Stimulated activated CD8-positive, alpha-beta memory T cell treated with anti-CD3 and anti-CD28 coated beads, Interleukin-4, amount 100 ng/mL, for 4 hours (primary cell): Measurements from ENCODE around the gene CCHCR1.
"Not testable (repeated sequence)": the region's sequence is repeated elsewhere in the genome, so short reads cannot be mapped to it uniquely, and the experiment has no call there.

Experiments
- DNase-seq, 2 donors: peaks; one replicate each; pipeline ENCODE4 v3.0.0-alpha.2; 2020; ENCODE audit warnings: low read depth in 2 of 2, low spot score in 1 of 2

CCHCR1 gene

DNA sequence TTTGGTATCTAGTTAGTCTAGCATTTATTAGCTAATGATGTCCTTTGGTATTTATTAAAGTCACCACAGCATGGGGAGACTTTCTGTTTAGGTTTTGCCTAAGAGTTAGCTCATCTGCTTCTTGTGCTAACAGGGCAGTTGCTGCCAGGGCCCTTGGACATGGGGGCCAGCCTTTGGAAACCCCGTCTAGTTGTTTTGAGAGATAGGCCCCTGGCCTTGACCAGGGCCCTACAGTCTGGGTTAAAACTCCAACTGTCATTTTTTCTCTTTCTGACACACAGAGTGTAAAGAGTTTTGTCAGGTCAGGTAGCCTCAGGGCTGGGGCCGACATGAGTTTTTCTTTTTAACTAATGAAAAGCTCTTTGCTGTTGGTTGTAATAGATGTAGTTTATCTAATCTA, 25.7 kb upstream of the CCHCR1 start:
- DNase-seq, result not testable (repeated sequence)

- no peak for DNase-seq
Measured at GRCh38 chr6:31180500-31180899, 22.9 kb upstream of the CCHCR1 start.

DNA sequence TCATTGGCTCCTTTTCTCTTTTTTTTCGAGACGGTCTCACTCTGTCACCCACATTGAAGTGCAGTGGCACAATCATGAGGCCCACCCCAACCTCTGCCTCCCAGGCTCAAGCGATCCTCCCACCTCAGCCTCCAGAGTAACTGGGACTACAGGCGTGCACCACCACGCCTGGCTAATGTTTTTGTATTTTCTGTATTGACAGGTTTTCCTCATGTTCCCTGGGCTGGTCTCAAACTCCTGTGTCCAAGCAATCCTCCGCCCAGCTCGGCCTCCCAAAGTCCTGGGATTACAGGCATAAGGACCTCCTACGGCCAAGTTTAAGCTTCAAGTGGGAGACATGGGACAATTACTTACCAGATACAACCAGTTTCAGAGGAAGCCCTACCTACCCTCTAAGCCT, 22.3 kb upstream of the CCHCR1 start:
- no peak for DNase-seq

DNA sequence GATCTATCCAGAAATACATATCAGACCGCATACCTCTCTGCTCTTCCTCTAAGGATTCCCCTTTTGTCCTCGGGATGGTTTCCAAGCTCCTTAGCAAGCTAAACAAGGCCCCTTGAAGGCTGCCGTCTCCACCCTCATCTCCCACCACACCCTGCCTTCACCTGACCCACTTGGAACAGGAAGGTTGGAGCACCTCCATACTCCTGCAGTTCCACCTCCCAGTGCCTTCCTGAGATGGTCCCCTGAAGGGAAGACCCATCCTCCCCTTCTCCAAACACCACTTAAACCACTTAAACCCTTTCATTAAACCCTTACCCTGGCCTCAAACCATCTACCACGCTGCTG, 21.4 kb upstream of the CCHCR1 start:
- no peak for DNase-seq

- DNase-seq, result no peak
Measured at GRCh38 chr6:31178143-31179041, 20.8 kb upstream of the CCHCR1 start.

DNA sequence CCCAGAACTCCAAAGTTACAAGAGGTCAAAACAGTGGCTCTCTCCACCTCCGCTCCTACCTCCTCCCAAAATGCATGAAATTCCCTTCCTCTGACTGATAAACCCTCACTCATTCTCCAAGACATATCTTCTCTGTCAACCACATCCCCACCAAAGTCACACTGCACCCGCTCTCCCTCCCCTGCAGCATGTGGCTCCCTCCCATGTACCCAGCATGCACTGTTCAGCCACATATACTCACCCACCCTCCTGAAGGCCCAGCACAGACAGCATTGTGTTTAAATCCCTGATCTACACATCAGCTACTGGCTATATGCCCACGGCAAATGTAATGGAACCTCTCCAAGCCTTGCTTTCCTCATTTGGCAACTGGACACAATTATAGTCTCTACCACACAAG, 18.4 kb upstream of the CCHCR1 start:
- DNase-seq, result no peak

DNA sequence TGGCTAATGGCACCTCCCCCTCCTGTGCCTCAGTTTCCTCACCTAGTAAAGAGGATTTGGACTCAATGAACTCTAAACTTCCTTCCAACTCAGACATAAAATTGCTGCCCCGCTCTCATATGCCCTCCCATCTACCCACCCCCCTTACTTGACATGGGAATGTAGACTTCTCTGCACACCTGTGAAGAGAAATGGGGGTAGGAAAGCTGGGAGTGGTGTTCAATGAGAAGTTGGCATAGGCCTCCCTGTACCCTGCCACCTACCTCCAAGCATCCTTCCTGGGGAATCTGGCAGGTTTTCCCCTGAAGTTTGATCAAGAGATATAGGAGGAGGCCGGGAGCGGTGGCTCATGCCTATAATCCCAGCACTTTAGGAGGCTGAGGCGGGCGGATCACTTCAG, 16.8 kb upstream of the CCHCR1 start:
- DNase-seq, result no peak

- DNase-seq, result no peak
Measured at GRCh38 chr6:31173406-31173805, 15.8 kb upstream of the CCHCR1 start.

DNA sequence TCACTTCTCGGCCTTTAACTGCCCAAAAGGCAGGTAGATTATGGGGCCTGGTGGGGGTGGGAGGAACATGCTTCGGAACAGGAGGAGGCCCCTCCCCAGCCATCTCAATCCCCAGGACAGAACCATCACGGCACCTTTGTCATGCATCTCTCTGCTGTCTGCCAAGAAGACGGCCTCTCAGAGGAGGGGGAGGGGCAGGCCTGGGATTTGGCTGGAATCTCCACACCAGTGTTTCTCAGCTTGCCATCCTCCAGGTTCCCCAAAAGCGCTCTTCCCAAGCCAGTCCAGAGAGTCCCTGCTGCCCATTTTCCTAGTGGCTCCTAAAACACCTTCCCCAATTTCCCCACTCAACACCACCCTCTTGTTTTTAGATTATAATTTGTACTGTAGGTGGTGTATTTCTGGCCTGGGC, 15.4 kb upstream of the CCHCR1 start:
- no peak for DNase-seq

DNA sequence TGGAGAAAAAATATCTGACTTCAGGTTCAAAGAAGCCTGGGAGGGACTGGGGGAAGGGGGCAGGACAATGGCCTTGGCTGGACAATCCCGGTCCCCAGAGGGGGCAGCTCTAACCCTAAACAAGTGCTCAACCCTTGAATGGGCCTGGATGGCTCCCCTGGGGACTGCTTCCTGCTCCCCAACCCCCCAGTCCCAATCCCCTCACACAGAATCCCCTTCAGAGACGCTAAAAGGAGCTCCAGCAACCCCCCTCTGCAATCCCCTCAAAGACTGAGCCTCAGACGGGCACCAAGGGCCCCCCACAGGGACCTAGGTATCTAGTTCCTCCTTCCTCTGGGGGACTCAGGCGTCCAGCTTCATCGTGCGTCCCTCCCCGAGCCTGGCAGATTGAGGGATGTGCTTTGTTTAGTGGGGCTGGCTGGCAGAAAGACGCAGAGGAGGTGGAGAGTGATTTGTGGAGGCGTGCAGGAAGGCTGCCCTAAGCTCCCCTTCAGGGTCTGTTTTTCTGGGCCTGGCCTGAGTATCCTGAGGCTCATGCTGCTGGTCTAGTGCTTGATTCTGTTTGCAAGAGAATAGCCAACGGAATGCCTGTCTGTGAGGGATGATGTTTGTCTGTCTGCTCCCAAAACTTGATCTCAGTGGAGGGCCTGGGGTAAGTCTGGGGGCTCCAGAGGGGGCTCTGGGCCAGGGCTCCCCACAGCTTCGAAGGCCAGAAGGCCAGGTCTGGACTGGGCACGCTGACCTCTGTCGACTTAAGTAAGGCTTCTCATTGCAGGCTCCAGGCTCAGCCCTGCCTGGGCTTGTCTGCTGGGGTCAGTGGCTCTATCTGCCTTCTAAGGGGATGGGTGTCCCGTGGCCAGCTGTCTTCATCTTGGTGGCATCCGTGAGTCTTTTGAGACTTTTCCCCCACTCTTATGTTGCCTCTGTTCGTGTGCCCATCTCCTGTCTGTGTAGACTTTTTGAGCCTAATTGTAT, 14.6 kb upstream of the CCHCR1 start:
- DNase-seq, result no peak

GRCh38 chr6:31170987-31171671, 13.5 kb upstream of the CCHCR1 start:
- no peak for DNase-seq

DNA sequence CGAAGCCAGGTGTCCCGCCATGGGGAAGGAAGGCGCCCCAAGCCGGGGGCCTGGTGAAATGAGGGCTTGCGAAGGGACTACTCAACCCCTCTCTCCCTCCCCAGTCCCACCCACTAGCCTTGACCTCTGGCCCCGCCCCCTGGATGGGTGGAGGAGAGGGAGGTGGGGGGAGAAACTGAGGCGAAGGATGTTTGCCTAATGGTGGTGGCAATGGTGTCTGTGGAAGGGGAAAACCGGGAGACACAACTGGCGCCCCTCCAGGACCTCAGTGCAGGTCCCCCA, 12.9 kb upstream of the CCHCR1 start, which contains the start of gene POU5F1:
TSS of gene POU5F1 (minus strand) at position 83 of the 282 bp plus-strand sequence. CDS start at position 21, 62 bp downstream.
- no peak for DNase-seq

DNA sequence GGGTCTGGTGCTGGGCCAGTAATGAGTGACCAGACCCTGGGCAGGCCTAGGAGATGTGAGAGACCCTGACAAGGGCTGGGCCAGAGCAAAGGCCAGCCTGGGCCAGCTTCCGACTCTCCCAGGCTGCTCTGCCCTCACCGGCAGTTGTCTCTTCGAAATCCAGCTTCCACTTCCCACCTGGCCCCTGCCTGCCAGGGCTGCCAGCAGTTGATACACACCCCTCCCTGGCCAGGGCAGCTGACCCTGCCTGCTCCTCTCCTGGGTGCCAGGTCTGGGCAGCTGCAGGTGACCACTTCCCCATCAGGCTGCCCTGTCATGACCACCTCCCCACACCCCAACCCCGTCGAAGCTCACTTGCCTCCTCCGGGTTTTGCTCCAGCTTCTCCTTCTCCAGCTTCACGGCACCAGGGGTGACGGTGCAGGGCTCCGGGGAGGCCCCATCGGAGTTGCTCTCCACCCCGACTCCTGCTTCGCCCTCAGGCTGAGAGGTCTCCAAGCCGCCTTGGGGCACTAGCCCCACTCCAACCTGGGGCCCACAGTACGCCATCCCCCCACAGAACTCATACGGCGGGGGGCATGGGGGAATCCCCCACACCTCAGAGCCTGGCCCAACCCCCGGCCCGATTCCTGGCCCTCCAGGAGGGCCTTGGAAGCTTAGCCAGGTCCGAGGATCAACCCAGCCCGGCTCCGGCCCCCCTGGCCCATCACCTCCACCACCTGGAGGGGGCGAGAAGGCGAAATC, 12.4 kb upstream of the CCHCR1 start:
- DNase-seq, result not testable (repeated sequence)

- no peak for DNase-seq
Measured at GRCh38 chr6:31169123-31169857, 11.7 kb upstream of the CCHCR1 start.

DNA sequence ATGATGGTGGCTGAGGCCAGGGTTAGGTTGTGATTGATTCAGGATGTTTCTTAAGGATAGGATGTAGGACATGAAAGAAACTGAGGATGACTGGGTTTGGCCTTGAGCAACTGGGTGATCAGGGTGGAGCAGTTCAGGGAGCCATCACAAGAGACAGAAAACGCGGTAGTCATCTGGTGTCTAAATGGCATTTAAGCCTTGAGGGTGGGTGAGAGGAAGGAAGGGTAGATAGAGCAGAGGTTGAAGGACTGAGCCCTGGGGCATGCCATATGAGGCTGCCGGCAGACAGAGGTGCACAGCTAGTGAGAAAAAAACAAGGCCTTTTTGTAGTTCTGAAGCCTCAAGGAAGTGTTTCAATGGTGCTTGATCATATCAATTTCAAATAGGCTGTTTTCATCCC, 11.0 kb upstream of the CCHCR1 start:
- no peak for DNase-seq

- DNase-seq, result no peak
Measured at GRCh38 chr6:31165986-31166385, 8.4 kb upstream of the CCHCR1 start.

- DNase-seq, result not testable (repeated sequence)
Measured at GRCh38 chr6:31165064-31165832, 7.6 kb upstream of the CCHCR1 start.

- not testable (repeated sequence) for DNase-seq
Measured at GRCh38 chr6:31164475-31165063, 7.0 kb upstream of the CCHCR1 start.

GRCh38 chr6:31163922-31164321, 6.3 kb upstream of the CCHCR1 start:
- no peak for DNase-seq
